ENCODE measurements around the gene TTC9.

DNA sequence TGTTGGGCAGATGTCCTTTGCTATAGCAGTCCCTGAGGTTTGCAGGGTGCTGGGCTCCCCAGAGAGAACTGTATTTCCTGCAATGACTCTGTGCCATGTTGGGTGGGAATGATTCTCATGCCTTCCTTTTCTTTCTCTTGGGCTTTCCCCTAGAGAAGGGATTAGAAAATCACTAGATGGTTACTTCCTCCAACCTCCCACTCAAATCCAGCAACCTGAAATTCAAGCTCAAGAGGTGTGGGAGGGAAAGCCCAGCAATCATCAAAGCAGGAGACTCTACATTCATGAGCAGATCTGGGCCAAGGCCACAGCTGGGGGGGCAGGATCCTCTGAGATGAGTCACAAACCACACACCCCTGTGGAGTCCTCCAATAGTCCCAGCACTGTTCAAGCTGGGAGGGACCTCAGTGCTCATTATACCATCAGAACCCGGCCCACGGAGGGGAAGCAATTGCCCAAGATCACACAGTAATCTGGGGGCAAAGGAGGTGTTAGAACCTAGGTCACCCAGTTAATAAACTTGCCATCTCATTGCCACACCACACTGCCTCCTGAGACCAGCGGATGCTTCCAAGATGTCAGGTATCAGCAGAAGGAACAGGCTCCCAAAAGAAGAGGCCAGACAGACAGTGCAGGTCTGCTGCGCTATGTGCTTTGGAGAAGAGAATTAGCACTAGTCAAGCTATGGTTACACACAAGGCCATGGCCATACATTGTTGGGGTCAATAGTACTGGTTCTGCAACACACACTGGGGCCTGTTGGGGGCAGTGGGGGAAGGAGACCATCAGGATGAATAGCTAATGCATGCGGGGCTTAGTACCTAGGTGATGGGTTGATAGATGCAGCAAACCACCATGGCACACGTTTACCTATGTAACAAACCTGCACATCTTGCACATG lies 65.7 kb downstream of the TTC9 start:
- TF ChIP-seq GATA2 (IDR thresholded peaks at IDR 0.05; ENCODE audit: low read depth, low read length) (no peak), GATA3 (IDR thresholded peaks at IDR 0.05; ENCODE audit: low read depth, low read length) (no peak)
